Stimulated activated CD8-positive, alpha-beta memory T cell treated with anti-CD3 and anti-CD28 coated beads, Interleukin-7, amount 100 ng/mL, for 1 hour (primary cell): ENCODE data around the gene FN3K.
"Not testable (repeated sequence)": the region's sequence is repeated elsewhere in the genome, so short reads cannot be mapped to it uniquely, and the experiment has no call there.

Experiments used
- DNase-seq, 2 donors: peaks; one replicate each; pipeline ENCODE4 v3.0.0-alpha.2; 2020; ENCODE audit warnings: low read depth in 2 of 2

Gene FN3K

GRCh38 chr17:82775001-82775823 lies 39.8 kb downstream of the FN3K start:
- no peak for DNase-seq

DNA sequence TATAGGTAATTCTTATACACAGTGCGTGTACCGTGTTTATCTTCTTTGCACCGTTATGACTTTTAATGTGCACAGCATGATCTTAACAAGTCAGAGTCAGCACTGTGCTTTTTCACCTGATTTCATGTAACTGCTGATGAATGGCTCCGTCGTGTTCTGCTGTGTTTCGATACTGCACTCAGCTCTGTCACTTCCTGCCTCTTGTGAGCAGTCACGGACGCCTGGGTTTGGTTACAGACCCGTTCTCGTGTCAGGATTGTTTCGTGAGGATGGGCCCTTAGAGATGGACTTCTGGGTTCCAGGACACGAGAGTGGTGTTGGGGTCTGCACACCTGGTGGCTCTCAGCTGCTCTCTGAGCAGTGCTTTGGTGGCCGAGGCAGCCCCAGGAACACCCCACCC lies 41.0 kb downstream of the FN3K start:
- no peak for DNase-seq

DNA sequence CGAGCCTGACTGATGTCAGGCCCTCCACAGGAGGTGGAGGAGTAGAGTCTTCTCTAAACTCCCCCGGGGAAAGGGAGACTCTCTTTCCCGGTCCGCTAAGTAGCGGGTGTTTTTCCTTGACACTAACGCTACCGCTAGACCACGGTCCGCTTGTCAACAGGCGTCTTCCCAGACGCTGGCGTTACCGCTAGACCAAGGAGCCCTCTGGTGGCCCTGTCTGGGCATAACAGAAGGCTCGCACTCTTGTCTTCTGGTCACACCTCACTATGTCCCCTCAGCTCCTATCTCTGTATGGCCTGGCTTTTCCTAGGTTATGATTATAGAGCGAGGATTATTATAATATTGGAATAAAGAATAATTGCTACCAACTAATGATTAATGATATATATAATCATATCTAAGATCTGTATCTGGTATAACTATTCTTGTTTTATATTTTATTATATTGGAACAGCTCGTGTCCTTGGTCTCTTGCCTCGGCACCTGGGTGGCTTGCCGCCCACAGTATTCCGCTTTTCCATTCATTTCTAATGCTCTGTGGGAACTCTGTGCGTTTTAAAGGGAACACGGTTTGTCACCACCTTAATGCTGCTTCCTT lies 42.5 kb downstream of the FN3K start:
- not testable (repeated sequence) for DNase-seq

- no peak for DNase-seq
Observed at GRCh38 chr17:82779541-82779940, 44.1 kb downstream of the FN3K start.

DNA sequence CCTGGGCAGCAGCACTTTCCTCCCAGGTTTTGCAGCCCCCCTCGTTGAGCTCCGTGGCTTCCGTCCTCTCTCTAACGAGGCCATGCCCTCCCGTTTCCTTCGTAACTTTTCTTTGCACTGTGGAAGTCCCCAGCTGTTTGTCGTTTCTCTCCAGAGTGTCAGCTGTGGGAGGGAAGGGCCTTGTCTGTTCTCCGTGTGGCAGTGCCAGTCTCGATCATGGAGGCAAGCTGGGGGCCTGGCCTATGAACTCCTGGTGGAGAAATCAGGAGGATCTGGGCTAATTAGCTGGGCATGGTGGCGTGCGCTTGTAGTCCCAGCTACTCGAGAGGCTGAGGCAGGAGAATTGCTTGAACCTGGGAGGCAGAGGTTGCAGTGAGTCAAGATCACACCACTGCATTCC lies 44.8 kb downstream of the FN3K start:
- no peak for DNase-seq

DNA sequence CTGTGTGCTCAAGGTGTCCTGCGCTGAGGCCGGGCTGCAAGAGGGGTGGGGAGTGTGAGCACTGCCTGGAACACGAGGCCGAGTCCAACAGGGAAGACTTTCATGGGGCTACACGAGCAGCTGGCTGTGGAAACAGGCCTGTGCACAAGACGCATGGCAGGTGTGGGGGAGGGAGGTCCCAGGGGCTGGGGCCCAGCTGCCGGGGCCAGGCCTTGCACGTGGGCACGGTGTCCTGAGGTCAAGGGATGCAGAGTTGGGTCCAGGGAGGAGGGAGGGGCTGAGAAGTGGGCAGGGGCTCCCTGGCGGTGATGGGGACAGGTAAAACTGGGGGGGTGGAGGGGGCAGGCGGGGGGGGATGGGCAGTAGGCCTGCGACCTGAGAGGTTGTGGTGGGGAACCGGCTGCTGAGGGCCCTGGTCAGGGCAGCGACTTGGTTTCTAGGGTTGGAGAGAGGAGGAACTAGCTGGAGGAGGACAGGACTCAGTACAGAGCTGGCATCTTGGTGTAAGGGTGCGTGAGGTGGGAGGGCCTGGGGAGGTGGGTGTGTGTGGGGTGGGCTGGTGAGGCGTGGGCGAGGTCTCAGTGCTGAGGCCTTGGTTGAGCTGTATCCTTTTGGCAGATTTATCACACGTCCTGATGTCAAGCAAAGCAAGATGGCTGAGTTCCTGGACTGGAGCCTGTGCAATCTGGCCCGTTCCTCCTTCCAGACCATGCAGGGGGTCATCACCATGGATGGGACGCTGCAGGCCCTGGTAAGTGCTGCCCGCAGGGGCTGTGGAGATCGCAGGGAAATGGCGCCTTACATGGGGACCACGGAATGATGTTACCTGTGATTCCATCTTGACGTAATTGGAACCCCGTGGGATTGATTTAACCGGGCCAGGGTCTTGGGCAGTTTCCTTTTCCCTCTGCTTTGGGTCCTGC lies 45.8 kb downstream of the FN3K start:
- no peak for DNase-seq

DNA sequence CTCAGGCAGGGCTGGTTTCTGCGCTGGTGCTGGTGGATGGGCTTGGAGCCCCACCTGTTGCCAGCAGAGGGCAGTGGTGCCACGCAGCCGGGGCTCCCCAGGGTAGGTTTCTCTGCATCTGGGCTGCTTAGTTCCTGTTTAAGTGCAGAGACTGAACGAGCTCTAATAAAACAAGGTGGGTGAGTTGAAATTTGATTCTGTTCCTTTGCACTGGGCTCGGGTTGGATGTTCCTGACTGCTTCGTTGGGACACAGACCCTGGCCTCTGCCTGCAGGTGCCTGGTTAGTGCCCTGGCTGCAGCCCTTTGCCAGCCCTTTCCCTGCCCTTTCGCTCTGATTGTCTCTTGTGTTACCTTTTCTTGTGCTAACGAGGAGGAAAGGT lies 46.5 kb downstream of the FN3K start:
- peak; percentile 77 to 82 for DNase-seq

DNA sequence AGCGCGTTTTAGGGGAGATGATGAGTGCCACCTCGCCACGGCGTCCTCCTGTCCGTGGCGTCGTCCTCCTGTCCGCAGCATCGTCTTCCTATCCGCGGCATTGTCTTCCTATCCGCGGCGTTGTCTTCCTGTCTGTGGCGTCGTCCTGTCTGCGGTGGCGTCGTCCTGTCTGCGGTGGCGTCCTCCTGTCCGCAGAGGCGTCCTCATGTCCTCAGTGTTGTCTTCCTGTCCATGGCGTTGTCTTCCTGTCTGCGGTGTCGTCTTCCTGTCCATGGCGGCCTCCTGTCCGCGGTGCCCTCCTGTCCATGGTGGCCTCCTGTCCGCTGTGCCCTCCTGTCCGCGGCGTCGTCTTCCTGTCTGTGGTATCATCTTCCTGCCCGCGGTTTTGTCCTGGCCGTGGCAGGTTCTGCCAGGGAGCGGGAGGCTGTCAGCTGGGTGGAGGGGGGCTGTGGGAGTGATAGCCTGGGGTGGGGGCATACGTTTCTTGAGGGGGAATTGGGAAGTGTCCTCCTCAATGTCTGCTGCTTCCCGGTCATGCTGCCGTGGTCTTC lies 47.3 kb downstream of the FN3K start:
- DNase-seq: no peak

GRCh38 chr17:82783498-82783897 lies 48.1 kb downstream of the FN3K start:
- no peak for DNase-seq

GRCh38 chr17:82785581-82785980 lies 50.2 kb downstream of the FN3K start:
- DNase-seq: not testable (repeated sequence)

- DNase-seq: no peak
Observed at GRCh38 chr17:82786427-82786826, 51.0 kb downstream of the FN3K start.

GRCh38 chr17:82787081-82787848 lies 51.9 kb downstream of the FN3K start:
- DNase-seq: no peak

GRCh38 chr17:82788206-82789001 lies 53.0 kb downstream of the FN3K start:
- DNase-seq: no peak

- DNase-seq: no peak
Observed at GRCh38 chr17:82789051-82789592, 53.7 kb downstream of the FN3K start.

DNA sequence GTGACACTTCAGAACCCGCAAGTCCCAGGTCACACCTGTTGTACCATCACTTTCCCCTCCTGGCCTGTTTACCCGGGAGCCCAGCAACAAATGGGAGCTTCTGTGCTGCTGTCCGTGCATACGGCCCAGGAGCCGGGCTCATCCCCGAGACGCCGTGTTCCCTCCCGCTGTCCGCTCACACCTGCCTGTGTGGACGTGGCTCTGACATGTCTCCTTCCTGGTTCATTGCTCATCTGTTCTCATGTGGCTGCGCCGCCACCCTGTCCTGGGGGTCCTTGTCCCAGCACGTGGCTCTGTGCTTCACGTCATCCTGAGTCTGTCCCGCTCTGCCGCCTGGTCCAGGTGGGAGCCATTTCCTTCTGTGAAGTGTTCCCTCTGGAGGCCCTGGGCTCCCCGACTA lies 54.4 kb downstream of the FN3K start:
- no peak for DNase-seq

GRCh38 chr17:82790391-82790790 lies 55.0 kb downstream of the FN3K start:
- DNase-seq: no peak

- no peak for DNase-seq
Observed at GRCh38 chr17:82791532-82791931, 56.1 kb downstream of the FN3K start.

DNA sequence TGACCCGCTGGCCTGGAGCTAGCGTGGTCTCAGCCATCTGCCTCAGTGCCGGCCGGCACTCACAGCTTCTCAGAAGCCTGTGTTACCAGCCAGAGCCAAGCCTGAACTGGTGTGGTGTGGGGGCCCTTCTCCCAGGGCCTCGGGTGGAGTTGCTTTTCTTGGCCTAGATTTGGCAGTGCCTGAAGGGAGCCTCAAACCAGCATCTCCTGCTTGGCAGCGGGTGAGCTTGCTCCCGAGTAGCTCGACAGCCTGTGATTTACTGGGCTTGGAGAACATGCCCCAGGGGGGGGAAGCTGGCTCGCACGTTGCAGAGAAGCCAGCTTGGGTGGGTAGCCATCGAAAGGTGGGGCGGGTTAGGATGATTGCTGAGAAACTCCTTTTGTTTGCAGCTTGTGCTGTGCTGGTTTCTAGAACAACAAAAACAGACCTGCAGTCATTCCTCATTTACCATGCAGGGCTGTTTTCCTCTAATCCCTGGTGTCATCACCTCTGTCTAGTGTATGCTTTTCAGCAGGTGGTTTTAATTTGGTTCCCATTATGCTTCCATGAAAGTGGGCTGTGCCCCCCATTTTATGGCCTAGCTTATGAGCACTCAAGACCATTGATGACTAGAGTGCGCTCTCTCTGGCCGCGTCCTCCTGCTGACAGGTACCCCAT lies 58.7 kb downstream of the FN3K start:
- no peak for DNase-seq

DNA sequence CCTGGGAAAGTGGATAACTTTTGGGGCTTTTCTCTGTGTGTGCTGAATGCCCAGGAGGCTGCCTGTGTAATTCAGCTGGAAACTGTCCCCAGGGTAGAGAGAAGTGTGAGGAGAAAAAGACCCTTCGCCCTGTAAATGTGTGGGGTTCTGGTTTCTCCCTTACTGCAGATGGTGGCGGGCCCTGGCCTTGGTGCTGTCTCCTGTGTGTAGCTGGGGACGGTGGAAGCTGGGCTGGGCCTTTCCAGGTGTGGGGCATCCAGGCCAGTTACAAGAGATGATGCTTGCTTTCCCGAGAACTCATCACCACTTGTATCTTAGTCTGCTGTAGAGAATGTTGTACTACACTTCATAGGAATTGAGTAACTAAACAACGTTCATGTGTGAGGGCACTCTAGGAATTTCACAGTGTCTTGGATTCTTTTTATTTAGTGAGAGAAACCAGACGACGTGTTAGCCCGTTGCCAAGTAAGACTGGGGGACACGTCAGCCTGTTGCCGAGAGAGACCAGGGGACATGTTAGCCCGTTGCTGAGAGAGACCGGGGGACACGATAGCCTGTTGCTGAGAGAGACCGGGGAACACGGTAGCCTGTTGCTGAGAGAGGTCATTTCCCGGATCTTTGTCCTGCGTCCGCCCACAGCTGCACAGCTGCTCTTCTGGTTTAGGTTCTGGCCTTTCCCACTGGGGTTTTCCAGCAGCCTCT lies 59.5 kb downstream of the FN3K start:
- DNase-seq: no peak
